Activated CD4-positive, alpha-beta T cell treated with anti-CD3 and anti-CD28 coated beads, Interleukin-2, amount 50 U/mL, for 16 hours (primary cell): ENCODE measurements around the gene SLC2A11.
A peak's percentile ranks its signal among the peaks of the same experiment; 100 is the strongest.

Experiments used
- DNase-seq: peaks from one replicate; pipeline ENCODE4 v3.0.0-alpha.2; 2020

SLC2A11 gene, protein sequence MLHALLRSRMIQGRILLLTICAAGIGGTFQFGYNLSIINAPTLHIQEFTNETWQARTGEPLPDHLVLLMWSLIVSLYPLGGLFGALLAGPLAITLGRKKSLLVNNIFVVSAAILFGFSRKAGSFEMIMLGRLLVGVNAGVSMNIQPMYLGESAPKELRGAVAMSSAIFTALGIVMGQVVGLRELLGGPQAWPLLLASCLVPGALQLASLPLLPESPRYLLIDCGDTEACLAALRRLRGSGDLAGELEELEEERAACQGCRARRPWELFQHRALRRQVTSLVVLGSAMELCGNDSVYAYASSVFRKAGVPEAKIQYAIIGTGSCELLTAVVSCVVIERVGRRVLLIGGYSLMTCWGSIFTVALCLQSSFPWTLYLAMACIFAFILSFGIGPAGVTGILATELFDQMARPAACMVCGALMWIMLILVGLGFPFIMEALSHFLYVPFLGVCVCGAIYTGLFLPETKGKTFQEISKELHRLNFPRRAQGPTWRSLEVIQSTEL

DNA sequence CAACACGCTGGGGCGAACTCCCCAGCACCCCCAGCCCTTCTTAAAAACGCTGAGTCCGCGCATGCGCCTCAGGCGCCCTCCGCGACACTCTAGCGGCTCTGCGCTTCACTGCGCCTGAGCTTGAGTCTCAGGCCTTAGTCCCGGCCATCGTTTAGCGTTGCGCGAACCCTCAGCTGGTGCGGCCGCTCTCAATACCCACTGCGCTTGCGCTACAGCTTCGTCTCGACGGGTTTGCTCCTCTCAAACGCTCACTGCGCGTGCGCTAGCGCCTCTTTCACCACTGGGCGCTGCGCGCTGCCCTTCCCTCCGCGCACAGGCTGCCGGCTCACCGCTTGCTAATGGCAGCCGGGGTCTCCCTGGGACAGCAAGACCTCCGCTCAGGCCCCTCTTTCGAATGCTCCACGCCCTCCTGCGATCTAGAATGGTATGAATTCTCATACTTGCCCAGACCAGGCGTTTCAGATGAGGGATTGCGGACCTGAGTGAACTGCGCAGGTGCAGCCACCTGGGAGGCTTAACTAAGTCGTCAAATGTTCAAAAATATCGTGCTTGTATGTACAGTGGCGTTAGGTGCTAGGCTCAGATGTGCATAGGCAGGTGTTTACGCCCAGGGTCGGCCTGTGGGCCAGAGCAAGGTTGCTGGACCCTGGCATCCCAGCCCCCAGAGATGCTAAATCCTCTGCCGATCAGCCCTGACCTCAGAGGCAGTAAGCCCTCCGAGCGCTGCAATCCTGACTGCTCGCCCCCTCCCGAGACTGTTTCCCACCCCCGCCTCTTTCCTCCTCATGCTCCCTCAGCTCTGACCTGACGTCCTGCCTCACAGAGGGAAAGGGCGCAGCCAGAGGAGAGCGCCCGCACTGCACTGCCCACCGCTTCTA lies at the start of gene SLC2A11:
SLC2A11 (plus strand) TSS at position 270 of the 878 bp plus-strand sequence; CDS start at position 395, 125 bp downstream.
- peak; percentile 97 for DNase-seq

DNA sequence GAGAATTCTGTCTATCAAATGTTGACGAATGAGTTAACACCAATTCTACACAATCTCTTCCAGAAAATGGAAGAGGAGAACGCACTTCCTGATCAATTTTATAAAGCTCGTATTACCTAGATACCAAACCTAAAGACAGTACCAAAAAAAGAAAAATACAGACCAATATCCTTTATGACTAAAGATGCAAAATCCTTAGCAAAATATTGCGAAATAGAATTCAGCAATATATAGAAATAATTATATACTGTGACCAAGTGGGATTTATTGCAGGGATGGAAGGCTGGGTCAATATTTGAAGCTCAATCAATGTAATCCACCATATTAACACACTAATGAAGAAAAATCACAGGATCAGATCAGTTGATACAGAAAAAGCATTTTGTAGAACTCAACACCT lies 45.3 kb upstream of the SLC2A11 start:
- DNase-seq: no peak

DNA sequence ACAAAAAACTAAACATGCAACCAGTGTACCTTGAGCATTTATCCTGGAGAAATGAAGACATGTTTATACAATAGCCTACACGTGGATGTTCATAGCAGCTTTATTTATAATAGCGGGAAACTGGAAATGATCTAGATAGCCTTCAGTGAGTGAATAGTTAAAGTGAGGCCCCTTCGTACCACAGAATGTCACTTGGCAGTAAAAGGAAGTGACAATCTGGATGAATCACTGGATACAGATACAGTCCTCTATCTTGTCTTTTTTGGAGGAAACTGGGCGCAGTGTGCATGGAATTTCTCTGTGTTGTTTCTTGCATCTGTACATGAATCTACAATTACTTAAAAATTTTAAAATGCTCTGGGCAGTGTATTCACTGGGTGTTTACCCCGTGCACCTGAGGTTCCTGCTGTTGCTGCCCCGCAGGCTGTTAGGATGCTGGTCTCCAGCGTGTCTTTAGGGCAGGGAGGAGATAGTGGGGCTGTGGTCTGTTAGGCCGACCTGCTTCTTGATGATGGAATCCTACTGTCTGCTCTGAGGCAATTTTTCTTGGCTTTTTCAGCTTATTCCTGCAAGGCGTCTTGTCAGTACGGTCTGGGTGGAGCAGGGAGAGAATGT lies 42.0 kb upstream of the SLC2A11 start:
- no peak for DNase-seq

DNA sequence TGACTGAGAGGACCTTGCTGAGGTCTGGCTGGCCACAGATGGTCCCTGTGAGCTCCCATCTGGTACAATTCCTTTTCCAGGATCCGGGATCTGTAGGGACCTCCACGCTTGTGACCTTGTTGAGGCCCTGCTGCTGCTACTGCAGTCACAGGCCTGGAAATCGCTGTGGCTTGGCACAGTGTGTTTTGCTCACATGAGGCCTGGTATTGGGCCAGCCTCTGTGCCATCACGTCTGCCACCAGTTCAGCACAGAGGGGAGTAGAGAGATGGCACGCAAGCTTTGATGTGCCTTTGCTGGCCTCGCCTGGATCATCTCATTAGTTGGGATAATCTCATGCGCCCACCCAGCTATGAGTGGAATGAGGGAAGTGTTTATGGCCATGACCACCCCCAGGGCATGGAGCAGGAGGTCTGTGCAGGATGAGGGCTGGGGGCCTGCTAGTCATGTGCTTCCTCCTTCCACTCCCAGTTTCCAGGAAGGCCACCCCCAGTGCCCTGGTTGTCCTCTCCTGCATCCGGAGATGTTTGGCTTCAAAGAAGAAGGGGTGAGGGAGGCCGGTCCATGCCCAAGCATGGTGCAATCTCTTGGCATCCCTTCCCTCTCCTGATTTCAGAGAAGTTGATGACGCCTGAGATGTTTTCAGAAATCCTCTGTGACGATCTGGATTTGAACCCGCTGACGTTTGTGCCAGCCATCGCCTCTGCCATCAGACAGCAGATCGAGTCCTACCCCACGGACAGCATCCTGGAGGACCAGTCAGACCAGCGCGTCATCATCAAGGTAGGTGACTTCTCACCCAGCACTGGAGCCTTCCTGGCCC lies 41.3 kb upstream of the SLC2A11 start:
- DNase-seq: no peak

DNA sequence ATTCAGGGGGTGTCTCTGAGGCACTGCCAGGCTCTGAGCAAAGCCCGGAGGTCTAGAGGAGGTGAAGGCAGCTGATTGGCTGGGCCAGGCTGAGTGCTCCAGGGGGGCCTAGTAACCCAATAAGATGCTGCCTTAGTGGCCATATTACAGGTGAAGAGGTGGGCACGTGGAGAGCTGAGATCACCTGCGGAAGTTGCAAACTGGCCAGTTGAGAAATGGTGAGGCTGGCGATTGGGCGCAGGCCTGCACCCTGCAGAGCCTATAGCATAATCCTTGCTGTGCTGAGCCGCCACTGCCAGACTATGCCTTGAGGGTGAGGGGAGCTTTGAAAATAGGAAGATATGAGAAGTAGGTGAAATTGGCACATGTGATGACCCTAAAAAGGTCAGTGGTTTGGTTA lies 40.5 kb upstream of the SLC2A11 start:
- DNase-seq: no peak

DNA sequence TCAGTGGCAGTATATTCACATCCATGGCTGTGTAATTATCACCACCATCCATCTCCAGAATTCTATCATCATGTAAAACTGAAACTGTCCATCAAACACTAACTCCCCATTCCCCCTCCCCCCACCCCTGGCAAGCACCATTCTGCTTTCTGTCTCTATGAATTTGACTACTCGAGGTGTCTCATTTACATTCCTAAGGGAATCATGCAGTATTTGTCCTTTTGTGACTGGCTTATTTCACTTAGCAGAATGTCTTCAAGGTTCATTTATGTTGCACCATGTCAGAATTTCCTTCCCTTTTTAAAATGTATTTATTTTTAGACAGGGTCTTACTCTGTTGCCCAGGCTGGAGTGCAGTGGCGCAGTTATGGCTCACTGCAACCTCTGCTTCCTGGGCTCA lies 39.1 kb upstream of the SLC2A11 start:
- no peak for DNase-seq

DNA sequence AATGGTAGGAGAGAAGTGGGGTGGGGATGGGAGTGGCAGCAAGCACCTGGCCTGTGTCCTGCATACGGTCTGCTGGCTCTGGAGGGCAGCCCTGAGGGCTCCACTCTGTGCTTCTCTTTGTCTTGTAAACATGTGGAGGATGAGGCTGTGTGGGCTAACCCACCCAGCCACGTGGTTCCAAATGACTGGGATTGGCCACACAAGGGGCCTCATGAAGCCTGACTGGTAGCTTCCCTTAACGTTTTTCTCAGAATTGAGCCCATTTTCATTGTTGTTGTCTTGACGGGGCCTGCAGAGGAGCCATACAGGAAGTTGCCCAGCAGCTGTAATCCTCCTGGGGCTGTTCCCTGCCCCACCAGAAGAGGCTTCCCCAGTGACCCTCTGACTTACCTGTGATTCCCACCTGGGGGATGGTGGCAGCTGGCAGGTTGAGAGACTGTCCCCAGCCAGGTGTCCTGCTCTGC lies 36.9 kb upstream of the SLC2A11 start:
- DNase-seq: peak; percentile 66

DNA sequence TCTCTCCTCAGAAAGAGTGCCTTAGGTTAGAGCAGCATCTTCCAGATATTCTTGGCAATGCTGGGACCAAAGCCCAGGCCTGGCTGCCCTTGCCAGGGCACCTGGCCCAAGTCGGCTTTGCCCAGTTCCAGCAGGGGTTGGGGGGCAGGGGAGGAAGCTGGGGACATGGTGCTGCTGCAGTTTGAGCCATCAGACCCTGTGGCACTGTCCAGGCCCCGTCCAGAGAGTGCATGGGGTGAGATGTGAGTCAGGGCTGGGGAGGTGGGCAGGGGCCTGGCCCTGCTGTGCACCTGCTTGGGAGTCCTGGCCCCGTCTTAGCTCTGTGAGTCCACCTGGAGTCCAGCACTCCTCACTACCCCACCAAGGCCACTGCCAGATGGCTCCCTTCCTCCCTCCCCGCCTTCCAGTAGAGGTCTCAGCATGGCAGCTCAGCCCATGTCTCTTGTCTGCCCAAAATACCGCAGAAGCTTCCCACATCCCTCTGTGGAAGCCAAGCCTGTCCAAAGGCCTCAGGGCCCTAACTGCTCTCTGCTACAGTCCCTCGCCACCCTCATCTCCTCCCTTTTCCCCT lies 35.5 kb upstream of the SLC2A11 start:
- DNase-seq: no peak

DNA sequence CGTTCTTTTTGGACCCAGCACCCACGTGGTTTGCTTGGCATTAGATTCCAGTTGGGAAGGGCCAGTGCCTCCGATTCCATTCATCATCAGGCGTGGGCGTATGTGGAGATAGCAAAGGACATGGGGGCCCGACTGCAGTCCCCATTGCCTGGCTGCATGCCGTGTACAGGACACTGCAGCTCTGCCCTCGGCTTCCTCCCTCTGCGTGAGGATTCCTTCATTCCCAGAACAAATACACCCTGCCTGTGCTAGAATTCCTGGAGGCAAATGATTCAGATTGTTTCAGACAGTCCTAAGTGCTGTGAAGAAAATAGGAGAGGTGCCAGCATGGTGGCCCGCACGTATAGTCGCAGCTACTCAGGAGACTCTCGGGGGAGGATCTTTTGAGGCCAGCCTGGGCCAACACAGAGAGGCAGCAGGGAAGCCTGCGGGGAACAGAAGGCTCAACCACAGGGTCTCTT lies 34.3 kb upstream of the SLC2A11 start:
- no peak for DNase-seq

DNA sequence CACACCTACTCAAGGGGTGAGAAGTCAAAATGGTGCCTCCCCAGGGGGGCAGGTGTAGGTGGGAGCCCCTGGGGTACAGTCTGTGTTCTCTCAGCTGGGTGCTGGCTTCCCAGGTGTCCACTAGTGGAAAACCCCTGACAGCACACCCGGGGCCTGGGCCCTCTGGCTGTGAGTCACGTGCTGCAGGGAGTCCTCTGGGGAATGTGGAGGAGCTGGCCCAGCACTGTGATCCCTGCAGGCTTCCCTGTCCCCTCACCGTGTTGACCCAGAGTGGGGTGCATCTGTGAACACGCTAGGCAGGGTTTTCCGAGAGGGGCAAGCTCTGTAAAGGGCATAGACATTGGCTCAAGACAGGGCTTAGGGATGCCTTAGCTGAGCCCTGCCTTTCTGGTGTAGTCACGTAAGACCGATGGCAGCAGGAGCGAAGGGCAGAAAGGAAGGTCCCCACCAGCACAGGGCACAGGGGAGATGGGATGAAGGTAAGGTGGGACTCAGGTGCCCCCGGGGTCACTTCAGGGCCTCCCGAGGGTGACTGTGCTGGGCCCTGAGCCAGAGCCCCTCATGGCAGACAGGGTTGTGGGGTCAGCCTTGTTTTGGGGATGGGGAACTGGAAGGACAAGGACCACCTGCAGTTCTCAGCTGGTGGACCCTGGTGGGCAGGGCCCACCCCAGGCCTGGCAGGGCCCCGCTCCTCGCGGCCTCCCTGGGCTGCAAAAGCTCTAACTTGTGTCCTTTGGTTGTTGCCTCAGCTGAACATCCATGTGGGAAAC lies 33.0 kb upstream of the SLC2A11 start:
- DNase-seq: no peak

DNA sequence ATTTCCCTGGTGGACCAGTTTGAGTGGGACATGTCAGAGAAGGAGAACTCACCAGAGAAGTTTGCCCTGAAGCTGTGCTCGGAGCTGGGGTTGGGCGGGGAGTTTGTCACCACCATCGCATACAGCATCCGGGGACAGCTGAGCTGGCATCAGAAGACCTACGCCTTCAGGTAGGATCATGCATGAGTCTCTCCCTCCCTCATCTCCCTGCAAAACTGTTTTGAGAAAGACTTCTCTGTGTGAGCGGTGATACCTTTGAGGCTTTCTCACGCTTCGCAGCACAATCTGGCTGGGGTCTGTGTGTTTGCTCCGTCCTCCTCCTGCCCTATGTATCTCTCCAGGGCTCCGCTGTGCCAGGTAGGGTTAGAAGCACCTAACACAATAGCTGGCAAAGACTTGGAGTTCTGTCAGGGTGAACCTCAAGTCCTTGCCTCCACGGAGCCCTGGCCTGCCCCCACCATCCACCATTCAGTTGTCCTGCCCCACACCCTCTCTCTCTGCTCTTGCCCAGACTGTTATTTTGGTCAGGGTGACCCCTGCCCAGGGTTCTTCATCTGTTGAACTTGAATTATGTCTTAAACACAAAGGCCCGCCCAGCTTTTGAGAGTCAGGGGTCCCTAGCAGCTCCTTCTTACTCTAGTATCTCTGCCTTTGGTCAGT lies 32.3 kb upstream of the SLC2A11 start:
- DNase-seq: no peak

DNA sequence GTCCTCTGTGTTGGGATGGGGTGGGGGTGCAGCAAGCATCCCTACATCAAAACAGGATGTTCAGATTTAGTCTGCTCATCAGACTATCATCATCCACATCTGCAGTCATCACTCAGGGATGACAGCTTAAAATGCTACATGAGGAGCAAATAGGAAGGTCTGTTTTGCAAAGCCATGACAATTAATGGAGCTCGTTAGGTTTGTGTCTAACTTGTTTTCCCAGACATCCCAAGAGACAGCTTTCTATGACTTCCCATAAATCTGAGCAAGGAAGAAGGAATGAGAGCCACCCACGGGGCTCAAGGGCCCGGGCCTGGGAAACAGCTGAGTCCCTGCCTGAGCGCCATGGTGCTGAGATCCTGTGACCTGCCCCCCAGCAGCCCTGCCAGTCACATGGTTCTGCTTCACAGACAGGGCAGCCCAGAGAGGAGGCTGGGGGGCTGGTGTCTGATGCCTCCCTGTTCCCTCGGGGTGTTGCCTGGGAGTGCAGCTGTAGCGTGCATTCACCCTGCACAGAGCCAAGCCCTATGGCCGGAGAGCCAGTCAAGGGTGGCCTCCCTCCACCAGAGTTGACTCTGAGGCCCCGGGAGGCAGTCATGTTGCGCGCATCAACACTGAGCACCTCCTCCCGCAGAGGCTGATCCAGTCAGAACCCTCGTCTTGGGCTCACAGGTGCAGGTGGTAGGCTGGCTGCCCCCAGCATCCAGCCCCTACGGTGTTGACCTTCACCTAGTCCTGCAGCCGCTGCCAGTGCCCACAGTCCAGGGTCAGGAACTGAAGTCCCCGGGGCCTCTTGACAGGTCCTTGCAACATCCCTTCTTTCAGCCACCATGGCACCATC lies 30.9 kb upstream of the SLC2A11 start:
- DNase-seq: no peak

DNA sequence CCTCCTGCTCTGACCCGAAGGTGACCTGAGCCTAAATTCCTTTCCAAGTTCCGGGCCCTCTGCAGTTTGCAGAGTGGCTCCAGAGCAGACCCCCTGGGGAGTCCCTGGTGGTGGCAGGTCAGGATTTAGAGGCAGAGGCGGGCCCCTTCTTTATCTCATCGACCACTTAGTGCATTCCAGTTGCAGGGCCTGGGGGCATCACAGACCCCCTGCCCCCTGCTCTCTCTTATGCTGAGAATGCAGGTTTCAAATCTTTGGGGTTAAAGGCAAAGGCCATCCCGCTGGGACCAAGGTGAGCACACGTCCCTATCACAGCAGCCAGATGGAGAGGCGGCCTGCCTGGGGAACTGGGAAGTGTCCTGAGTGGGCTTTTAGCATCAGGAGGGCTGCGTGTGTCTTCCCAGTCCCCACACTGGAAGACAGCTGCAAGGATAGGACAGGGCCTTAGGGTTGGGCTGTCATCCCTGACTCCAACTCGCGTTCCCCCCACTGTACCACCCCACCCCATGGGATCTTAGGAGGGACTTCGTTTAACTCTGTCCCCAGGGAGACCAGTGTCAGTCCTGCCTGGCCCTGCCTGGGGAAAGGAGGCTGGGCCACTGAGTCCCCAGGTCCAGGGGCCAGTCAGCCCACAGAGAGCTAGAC lies 30.2 kb upstream of the SLC2A11 start:
- no peak for DNase-seq

DNA sequence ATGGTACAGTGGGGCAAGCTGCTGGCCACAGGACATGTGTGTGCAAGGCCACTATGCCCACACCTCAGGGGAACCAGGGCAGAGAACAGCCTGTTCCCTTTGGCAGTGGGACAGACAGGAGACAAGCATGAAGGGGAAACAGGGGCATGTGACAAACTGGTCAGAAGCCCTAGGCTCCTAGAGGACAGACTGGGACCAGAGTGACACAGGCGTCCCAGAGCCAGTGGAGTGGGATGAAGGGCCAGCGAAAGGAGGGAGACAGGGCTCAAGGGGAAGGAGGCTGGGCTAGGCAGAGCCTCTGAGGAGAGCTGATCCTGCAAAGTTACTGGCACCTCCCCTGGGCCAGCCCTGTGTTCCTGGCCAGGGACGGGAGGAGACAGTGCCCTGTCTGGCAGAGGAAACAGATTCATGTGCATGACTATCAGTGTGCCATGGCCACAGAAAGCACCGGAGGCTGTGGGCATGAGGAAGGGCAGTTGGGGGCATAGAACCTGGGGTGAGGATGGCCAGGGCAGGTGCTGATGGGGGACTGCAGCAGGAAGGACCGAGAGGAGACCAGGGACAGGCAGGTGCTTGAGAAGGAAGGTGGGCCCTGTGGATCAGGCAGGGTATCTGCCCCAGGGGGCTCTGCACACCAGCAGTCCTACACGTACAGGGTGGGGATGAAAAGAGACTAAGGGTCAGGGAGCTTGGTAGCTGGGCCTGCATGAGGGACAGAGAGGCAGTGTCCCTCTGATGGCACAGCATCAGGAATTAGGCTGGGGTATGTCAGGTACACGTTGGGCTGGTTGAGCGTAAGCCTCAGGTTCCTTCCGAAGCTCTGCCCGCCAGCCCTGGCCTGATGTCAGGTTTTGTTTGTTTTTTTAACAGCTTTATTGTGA lies 28.6 kb upstream of the SLC2A11 start:
- DNase-seq: no peak

DNA sequence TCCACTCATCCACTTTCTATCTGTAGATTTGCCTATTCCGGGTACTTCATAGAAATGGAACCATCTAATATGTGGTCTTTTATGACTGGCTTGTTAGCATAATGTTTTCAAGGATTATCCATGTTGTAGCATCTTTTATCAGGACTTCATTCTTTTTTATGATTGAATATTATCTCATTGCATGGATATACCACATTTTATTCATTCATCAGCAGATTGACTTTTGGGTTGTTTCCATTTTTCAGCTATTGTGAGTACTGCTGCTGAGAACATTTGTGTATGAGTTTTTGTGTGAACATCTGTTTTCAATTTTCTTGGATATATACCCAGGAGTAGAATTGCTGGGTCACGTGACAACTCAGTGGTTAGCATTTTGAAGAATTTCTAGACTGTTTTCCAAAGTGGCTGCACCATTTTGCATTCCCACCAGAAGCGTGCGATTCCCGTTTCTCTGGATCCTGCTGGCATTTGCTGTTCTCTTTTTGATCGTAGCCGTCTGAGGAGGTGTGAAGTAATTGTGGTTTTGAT lies 27.8 kb upstream of the SLC2A11 start:
- no peak for DNase-seq

DNA sequence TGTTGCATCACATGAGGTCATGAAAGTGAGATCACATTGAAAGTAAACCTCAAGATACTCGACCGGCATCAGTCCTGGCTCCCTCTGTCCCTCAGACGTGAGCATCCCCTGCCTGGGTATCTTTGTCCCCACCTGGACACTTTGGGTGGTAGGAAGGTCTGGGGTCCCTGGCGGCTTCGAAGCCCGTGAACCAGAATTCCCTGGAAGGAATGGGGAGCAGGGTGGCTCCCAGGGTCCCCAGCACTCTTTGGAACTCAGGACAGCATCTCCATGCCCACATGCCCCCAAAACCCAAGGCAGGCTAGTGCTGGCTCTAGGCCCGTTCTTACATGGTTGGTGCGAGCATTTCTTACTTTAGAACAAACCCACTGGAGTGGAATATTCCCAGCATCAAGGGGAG lies 26.4 kb upstream of the SLC2A11 start:
- DNase-seq: no peak

DNA sequence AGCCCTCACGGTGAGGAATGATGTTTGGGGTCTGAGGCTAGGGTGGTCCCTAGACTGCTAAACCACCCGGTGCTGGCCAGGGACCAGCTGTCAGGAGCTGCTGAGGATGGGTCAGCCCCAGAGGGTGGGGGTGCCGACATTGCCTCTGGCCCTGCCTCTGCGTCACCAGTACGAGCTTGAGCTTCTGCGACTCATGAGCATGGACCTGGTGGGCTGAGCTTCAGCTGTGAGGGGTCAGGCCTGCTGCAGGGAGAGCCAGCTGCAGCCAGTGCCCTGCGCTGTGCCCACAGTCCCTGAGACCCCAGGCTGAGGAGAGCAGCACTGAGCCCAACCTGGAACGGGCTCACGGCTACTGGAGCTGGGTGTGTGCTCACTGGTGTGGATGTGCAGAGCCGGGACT lies 25.9 kb upstream of the SLC2A11 start:
- DNase-seq: no peak
